Thyroid gland (tissue), 4 donors: ENCODE data around the gene DNAAF8. TPM values are rescaled to one million over a fixed set of nuclear protein-coding genes. Genes with fewer than 3 reads are reported as not detected.

Experiments
- DNase-seq, 2 donors: peaks; one replicate each; pipeline ENCODE4 v3.0.0-alpha.2; 2019
- H3K27ac ChIP-seq, 3 donors: fragments of 200-600 bp; sonication (generic); 1 replicate in 2 of 3; 2 replicates in 1 of 3; pipeline ENCODE4 v1.5.1; 2016 to 2019; ENCODE audit warnings: mild to moderate bottlenecking in 1 of 3, moderate library complexity in 1 of 3
- H3K27me3 ChIP-seq: fragments of 200-600 bp; sonication (generic); one replicate; pipeline ENCODE4 v1.5.1; 2019
- H3K36me3 ChIP-seq, 2 donors: fragments of 200-600 bp; sonication (generic); one replicate each; pipeline ENCODE4 v1.5.1; 2016 to 2019
- H3K4me1 ChIP-seq, 2 donors: fragments of 200-600 bp; sonication (generic); one replicate each; pipeline ENCODE4 v1.5.1; 2017 to 2019
- H3K4me3 ChIP-seq, 3 donors: fragments of 200-600 bp; sonication (generic); replicated peaks in 1 of 3; 1 replicate in 2 of 3; 2 replicates in 1 of 3; pipeline ENCODE4 v1.5.1; 2016; ENCODE audit warnings: mild to moderate bottlenecking in 1 of 3
- H3K9me3 ChIP-seq: fragments of 200-600 bp; sonication (generic); one replicate; pipeline ENCODE4 v1.5.1; 2017
- CTCF ChIP-seq, 6 experiments: fragments of 200-600 bp in 3 of 6; fragments of 450-650 bp in 3 of 6; sonication (generic) in 3 of 6; IDR thresholded peaks; one replicate each; pipeline ENCODE4 v1.5.1; 2016 to 2019; ENCODE audit warnings: antibody characterized with exemption in 6 of 6, mild to moderate bottlenecking in 2 of 6, inconsistent platforms in 1 of 6, moderate library complexity in 1 of 6
- POLR2A ChIP-seq, 2 donors: fragments of 450-650 bp; IDR thresholded peaks; one replicate each; pipeline ENCODE4 v1.6.1; 2017; ENCODE audit warnings: antibody characterized with exemption in 2 of 2, mild to moderate bottlenecking in 2 of 2, moderate library complexity in 1 of 2
- WGBS, 2 donors: methylation state at CpG; one replicate each; pipeline ENCODE4 v1.1.5; 2017; 5-methylcytosine and 5-hydroxymethylcytosine counted together
- intact Hi-C: fragments of 100-400 bp; cut with DNase I; formaldehyde crosslinking; loops from one replicate; pipeline ENCODE4 v1.15.1; 2023
- total RNA-seq, 4 donors: library from RNA; depleted of rRNA; stranded (reverse); fragments of >200 nt; gene quantifications; one replicate each; pipeline ENCODE4 v1.2.3, GENCODE V29; 2016

DNAAF8 gene
- total RNA-seq, 4 donors from 2014 or later = 0.25 to 4.1 (median 2.8) TPM

- H3K36me3 ChIP-seq = no peaks in the 10 kb centered on the region
- H3K9me3 ChIP-seq = no peaks in the 10 kb centered on the region
- no peaks in the 10 kb centered on the region for H3K4me1 ChIP-seq
- no peak for TF ChIP-seq POLR2A (IDR thresholded peaks at IDR 0.05)
- no peak for TF ChIP-seq CTCF (IDR thresholded peaks at IDR 0.05)
- no peak for DNase-seq
- WGBS, 2 donors = 93% methylated on average over 3 to 7 of the region's 13 CpGs
- H3K4me3 ChIP-seq = no peak overlapping the region
- no peaks in the 10 kb centered on the region for H3K27me3 ChIP-seq
- H3K27ac ChIP-seq = no peak overlapping the region
- intact Hi-C loops = no loop called here
Measured at GRCh38 chr16:4775005-4775404, 40.7 kb downstream of the DNAAF8 start.

GRCh38 chr16:4776141-4776705 is 41.9 kb downstream of the DNAAF8 start:
- no peaks in the 10 kb centered on the region for H3K27me3 ChIP-seq
- H3K4me1 ChIP-seq = no peaks in the 10 kb centered on the region
- WGBS, 2 donors = 77 to 97% methylated on average over 2 of the region's 2 CpGs
- H3K36me3 ChIP-seq = no peaks in the 10 kb centered on the region
- no peak overlapping the region for H3K27ac ChIP-seq
- intact Hi-C loops = no loop called here
- DNase-seq = no peak
- H3K9me3 ChIP-seq = no peaks in the 10 kb centered on the region
- H3K4me3 ChIP-seq = no peak overlapping the region
- TF ChIP-seq POLR2A (IDR thresholded peaks at IDR 0.05) (no peak), CTCF (IDR thresholded peaks at IDR 0.05) (no peak)

GRCh38 chr16:4777339-4778049 is 43.2 kb downstream of the DNAAF8 start:
- WGBS, 2 donors = 81 to 86% methylated on average over 12 to 17 of the region's 17 CpGs
- TF ChIP-seq POLR2A (IDR thresholded peaks at IDR 0.05) (no peak), CTCF (IDR thresholded peaks at IDR 0.05) (no peak)
- H3K36me3 ChIP-seq = no peaks in the 10 kb centered on the region
- DNase-seq = no peak
- intact Hi-C loops = no loop called here
- H3K27me3 ChIP-seq = no peaks in the 10 kb centered on the region
- no peak overlapping the region for H3K4me3 ChIP-seq
- no peaks in the 10 kb centered on the region for H3K4me1 ChIP-seq
- H3K9me3 ChIP-seq = no peaks in the 10 kb centered on the region
- no peak overlapping the region for H3K27ac ChIP-seq

- Histone ChIP-seq H3K27me3 (no peaks in the 10 kb centered on the region), H3K9me3 (no peaks in the 10 kb centered on the region), H3K4me1 (no peaks in the 10 kb centered on the region), H3K27ac (no peak overlapping the region), H3K4me3 (no peak overlapping the region), H3K36me3 (no peaks in the 10 kb centered on the region)
- intact Hi-C loops = no loop called here
- TF ChIP-seq CTCF (IDR thresholded peaks at IDR 0.05) = no peak
- TF ChIP-seq POLR2A (IDR thresholded peaks at IDR 0.05) = no peak
- 92 to 95% methylated on average over 5 of the region's 5 CpGs for WGBS, 2 donors
- no peak for DNase-seq
Measured at GRCh38 chr16:4778050-4778392, 43.7 kb downstream of the DNAAF8 start.

GRCh38 chr16:4780235-4780634 is 45.9 kb downstream of the DNAAF8 start:
- Histone ChIP-seq H3K9me3 (no peaks in the 10 kb centered on the region), H3K4me3 (no peak overlapping the region), H3K27me3 (no peaks in the 10 kb centered on the region), H3K27ac (no peak overlapping the region), H3K4me1 (no peaks in the 10 kb centered on the region), H3K36me3 (no peaks in the 10 kb centered on the region)
- TF ChIP-seq POLR2A (IDR thresholded peaks at IDR 0.05) (no peak), CTCF (IDR thresholded peaks at IDR 0.05) (no peak)
- 87 to 89% methylated on average over 4 of the region's 4 CpGs for WGBS, 2 donors
- intact Hi-C loops = no loop called here
- no peak for DNase-seq
